ENCODE measurements around the gene CNOT2.

CNOT2 gene

DNA sequence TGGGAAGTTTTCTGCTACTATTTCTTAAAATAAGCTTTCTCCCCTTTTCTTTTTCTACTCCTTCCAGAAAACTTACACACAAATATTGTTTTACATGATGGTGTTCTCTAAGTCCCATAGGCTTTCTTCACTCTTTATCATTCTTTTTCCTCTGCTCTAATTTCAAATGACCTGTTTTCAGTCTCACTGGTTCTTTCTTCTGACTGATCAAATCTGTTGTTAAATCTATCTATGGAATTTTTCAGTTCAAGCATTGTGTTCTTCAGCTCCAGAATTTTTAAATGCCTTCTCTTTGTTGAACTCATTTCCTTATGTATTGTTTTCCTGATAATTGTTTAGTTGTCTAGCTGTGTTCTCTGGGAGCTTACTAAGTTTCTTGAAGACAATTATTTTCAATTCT, 29.5 kb upstream of the CNOT2 start:
- H3K4me2 ChIP-seq (ENCODE audit: low read length): no peak overlapping the region
- H3K79me2 ChIP-seq (ENCODE audit: control insufficient read depth, insufficient read depth, low read length, poor library complexity): no peaks in the 10 kb centered on the region
- H4K91ac ChIP-seq (ENCODE audit: low read depth, low read length): no peak overlapping the region
- no peaks in the 10 kb centered on the region for H3K4me1 ChIP-seq (ENCODE audit: control insufficient read depth in 1 of 2, insufficient read depth in 2 of 2, low read length in 2 of 2)
- H3K27me3 ChIP-seq (ENCODE audit: insufficient read depth, low read length): no peaks in the 10 kb centered on the region
- no peak overlapping the region for H2BK12ac ChIP-seq (ENCODE audit: low read length)
- no peak overlapping the region for H3K4ac ChIP-seq (ENCODE audit: low read depth, low read length)
- H3K9me3 ChIP-seq (ENCODE audit: insufficient read depth, low read depth, low read length): peaks cover 5% of the 10 kb centered on the region
- H3K79me1 ChIP-seq (ENCODE audit: low read length): no peaks in the 10 kb centered on the region
- H3K9ac ChIP-seq (ENCODE audit: low read length): no peak overlapping the region
- no peak overlapping the region for H4K8ac ChIP-seq (ENCODE audit: low read depth, low read length)
- no peak overlapping the region for H2AFZ ChIP-seq (ENCODE audit: insufficient read depth, low read length, poor library complexity)
- no peak overlapping the region for H2AK5ac ChIP-seq (ENCODE audit: low read length)
- H2BK5ac ChIP-seq (ENCODE audit: low read depth, low read length, poor library complexity): no peak overlapping the region
- no peak overlapping the region for H3K14ac ChIP-seq (ENCODE audit: low read length)
- no peak overlapping the region for H3K23ac ChIP-seq (ENCODE audit: low read length)
- no peak overlapping the region for H3K27ac ChIP-seq (ENCODE audit: low read depth, low read length)
- DNase-seq: no peak
- no peak overlapping the region for H4K12ac ChIP-seq (ENCODE audit: low read depth, low read length)
- H3K4me3 ChIP-seq (ENCODE audit: low read depth, low read length): no peak overlapping the region
- H2BK120ac ChIP-seq (ENCODE audit: insufficient read depth, low read length, poor library complexity): no peak overlapping the region
- H3K36me3 ChIP-seq (ENCODE audit: control insufficient read depth in 1 of 2, insufficient read depth in 2 of 2, low read length in 2 of 2): no peaks in the 10 kb centered on the region
- H3K18ac ChIP-seq (ENCODE audit: low read length): no peak overlapping the region

DNA sequence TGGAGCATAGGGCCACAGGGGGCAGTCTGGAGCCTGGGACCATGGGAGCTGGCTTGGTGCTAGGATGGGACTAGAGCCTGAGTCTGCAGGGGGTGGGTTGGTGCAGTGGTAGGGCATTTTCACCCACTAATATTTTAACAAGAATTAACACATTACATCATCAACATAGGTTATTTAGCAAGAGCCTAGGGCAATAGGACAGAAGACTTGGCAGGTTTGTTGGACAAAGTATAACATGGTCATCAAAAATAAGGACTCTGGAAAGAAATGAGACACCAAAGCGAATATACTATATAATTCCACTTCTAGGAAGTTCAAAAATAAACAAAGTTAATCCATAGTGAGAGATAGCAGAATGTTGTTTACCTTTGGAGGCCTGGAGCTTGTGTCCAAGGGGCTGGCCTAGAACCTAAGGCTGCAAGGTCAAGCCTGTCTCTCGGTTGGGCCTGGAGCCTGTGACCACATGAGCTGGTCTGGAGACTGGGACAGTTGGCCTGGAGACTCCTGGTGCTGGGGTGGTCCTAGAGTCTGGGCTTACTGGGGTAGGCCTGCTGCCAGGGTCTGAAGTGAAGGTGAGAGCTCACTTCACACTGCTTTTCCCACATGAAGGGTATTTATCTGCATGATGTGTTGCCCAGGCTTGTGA, 28.1 kb upstream of the CNOT2 start:
- H3K23ac ChIP-seq (ENCODE audit: low read length): no peak overlapping the region
- H4K12ac ChIP-seq (ENCODE audit: low read depth, low read length): no peak overlapping the region
- no peak overlapping the region for H3K27ac ChIP-seq (ENCODE audit: low read depth, low read length)
- no peak overlapping the region for H3K9ac ChIP-seq (ENCODE audit: low read length)
- no peaks in the 10 kb centered on the region for H3K36me3 ChIP-seq (ENCODE audit: control insufficient read depth in 1 of 2, insufficient read depth in 2 of 2, low read length in 2 of 2)
- no peak overlapping the region for H2BK5ac ChIP-seq (ENCODE audit: low read depth, low read length, poor library complexity)
- no peaks in the 10 kb centered on the region for H3K4me1 ChIP-seq (ENCODE audit: control insufficient read depth in 1 of 2, insufficient read depth in 2 of 2, low read length in 2 of 2)
- no peak overlapping the region for H3K14ac ChIP-seq (ENCODE audit: low read length)
- H3K9me3 ChIP-seq (ENCODE audit: insufficient read depth, low read depth, low read length): peaks cover 5% of the 10 kb centered on the region
- H3K79me1 ChIP-seq (ENCODE audit: low read length): no peaks in the 10 kb centered on the region
- H3K4ac ChIP-seq (ENCODE audit: low read depth, low read length): no peak overlapping the region
- H3K27me3 ChIP-seq (ENCODE audit: insufficient read depth, low read length): no peaks in the 10 kb centered on the region
- H2BK12ac ChIP-seq (ENCODE audit: low read length): no peak overlapping the region
- H2BK120ac ChIP-seq (ENCODE audit: insufficient read depth, low read length, poor library complexity): no peak overlapping the region
- H3K4me3 ChIP-seq (ENCODE audit: low read depth, low read length): no peak overlapping the region
- H4K91ac ChIP-seq (ENCODE audit: low read depth, low read length): no peak overlapping the region
- DNase-seq: no peak
- no peak overlapping the region for H3K4me2 ChIP-seq (ENCODE audit: low read length)
- H2AFZ ChIP-seq (ENCODE audit: insufficient read depth, low read length, poor library complexity): no peak overlapping the region
- H3K18ac ChIP-seq (ENCODE audit: low read length): no peak overlapping the region
- WGBS (ENCODE audit: extremely low coverage, insufficient coverage, insufficient read length): no CpG with 5 or more reads among the region's 2 CpGs
- H3K79me2 ChIP-seq (ENCODE audit: control insufficient read depth, insufficient read depth, low read length, poor library complexity): no peaks in the 10 kb centered on the region
- no peak overlapping the region for H4K8ac ChIP-seq (ENCODE audit: low read depth, low read length)
- no peak overlapping the region for H2AK5ac ChIP-seq (ENCODE audit: low read length)

DNA sequence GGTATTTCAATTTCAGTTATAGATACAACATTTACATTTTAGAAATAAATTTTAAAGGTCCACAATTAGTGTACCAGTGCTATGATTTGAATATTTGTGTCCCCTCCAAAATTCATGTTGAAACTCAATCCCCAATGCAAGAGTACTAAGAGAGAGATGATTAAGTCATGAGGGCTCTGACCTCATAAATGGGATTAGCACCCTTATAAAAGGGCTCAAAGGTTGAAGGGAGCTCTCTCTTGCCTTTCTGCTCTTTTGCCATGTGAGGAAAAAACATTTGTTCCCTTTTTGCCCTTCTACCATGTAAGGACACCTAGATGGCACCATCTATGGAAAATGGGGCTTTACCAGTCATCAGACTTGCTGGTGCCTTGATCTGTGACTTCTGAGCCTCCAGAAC, 25.8 kb upstream of the CNOT2 start:
- Histone ChIP-seq H4K12ac (ENCODE audit: low read depth, low read length) (no peak overlapping the region), H3K14ac (ENCODE audit: low read length) (no peak overlapping the region), H2AK5ac (ENCODE audit: low read length) (no peak overlapping the region), H2BK5ac (ENCODE audit: low read depth, low read length, poor library complexity) (no peak overlapping the region), H3K27me3 (ENCODE audit: insufficient read depth, low read length) (no peaks in the 10 kb centered on the region), H3K27ac (ENCODE audit: low read depth, low read length) (no peak overlapping the region), H2AFZ (ENCODE audit: insufficient read depth, low read length, poor library complexity) (no peak overlapping the region), H4K91ac (ENCODE audit: low read depth, low read length) (no peak overlapping the region), H3K4me3 (ENCODE audit: low read depth, low read length) (no peak overlapping the region), H3K9ac (ENCODE audit: low read length) (no peak overlapping the region), H3K4me2 (ENCODE audit: low read length) (no peak overlapping the region), H3K36me3 (ENCODE audit: control insufficient read depth in 1 of 2, insufficient read depth in 2 of 2, low read length in 2 of 2) (no peaks in the 10 kb centered on the region), H3K79me2 (ENCODE audit: control insufficient read depth, insufficient read depth, low read length, poor library complexity) (no peaks in the 10 kb centered on the region), H3K18ac (ENCODE audit: low read length) (no peak overlapping the region), H3K79me1 (ENCODE audit: low read length) (no peaks in the 10 kb centered on the region), H3K9me3 (ENCODE audit: insufficient read depth, low read depth, low read length) (peaks cover 5% of the 10 kb centered on the region), H4K8ac (ENCODE audit: low read depth, low read length) (no peak overlapping the region), H2BK120ac (ENCODE audit: insufficient read depth, low read length, poor library complexity) (no peak overlapping the region), H2BK12ac (ENCODE audit: low read length) (no peak overlapping the region), H3K4ac (ENCODE audit: low read depth, low read length) (no peak overlapping the region), H3K4me1 (ENCODE audit: control insufficient read depth in 1 of 2, insufficient read depth in 2 of 2, low read length in 2 of 2) (no peaks in the 10 kb centered on the region), H3K23ac (ENCODE audit: low read length) (no peak overlapping the region)
- DNase-seq: no peak

DNA sequence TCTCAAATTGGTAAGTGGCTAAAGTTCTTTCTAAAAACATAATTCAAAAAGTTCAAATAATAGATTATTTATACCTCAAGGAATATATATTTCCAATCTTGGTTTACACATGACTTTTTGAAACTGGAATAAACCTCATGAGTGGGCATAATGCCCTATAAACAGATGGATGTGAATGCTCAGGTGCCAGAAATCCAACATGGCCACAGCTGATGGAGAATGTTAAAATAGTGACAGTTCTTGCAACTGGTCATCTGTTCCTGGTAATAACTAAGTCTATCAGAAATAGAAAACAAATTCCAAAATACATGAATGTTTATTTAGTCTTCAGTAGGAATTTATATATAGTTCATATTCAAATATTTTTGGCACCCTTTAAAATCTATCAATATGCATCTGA, 21.6 kb upstream of the CNOT2 start:
- Histone ChIP-seq H2AFZ (ENCODE audit: insufficient read depth, low read length, poor library complexity) (no peak overlapping the region), H4K8ac (ENCODE audit: low read depth, low read length) (no peak overlapping the region)

More for the DNA sequence above, 21.6 kb upstream of the CNOT2 start:
- no peak overlapping the region for H3K4ac ChIP-seq (ENCODE audit: low read depth, low read length)
- H3K18ac ChIP-seq (ENCODE audit: low read length): no peak overlapping the region
- H2BK5ac ChIP-seq (ENCODE audit: low read depth, low read length, poor library complexity): no peak overlapping the region
- H3K79me2 ChIP-seq (ENCODE audit: control insufficient read depth, insufficient read depth, low read length, poor library complexity): no peaks in the 10 kb centered on the region
- H3K14ac ChIP-seq (ENCODE audit: low read length): no peak overlapping the region
- H3K4me1 ChIP-seq (ENCODE audit: control insufficient read depth in 1 of 2, insufficient read depth in 2 of 2, low read length in 2 of 2): no peaks in the 10 kb centered on the region
- no peak for DNase-seq
- H3K4me3 ChIP-seq (ENCODE audit: low read depth, low read length): no peak overlapping the region
- no peak overlapping the region for H2BK12ac ChIP-seq (ENCODE audit: low read length)
- no peaks in the 10 kb centered on the region for H3K79me1 ChIP-seq (ENCODE audit: low read length)
- no peaks in the 10 kb centered on the region for H3K36me3 ChIP-seq (ENCODE audit: control insufficient read depth in 1 of 2, insufficient read depth in 2 of 2, low read length in 2 of 2)
- H3K4me2 ChIP-seq (ENCODE audit: low read length): no peak overlapping the region
- no peak overlapping the region for H4K91ac ChIP-seq (ENCODE audit: low read depth, low read length)
- no peaks in the 10 kb centered on the region for H3K9me3 ChIP-seq (ENCODE audit: insufficient read depth, low read depth, low read length)
- no peak overlapping the region for H3K27ac ChIP-seq (ENCODE audit: low read depth, low read length)
- H3K9ac ChIP-seq (ENCODE audit: low read length): no peak overlapping the region
- no peaks in the 10 kb centered on the region for H3K27me3 ChIP-seq (ENCODE audit: insufficient read depth, low read length)
- no peak overlapping the region for H3K23ac ChIP-seq (ENCODE audit: low read length)
- H4K12ac ChIP-seq (ENCODE audit: low read depth, low read length): no peak overlapping the region
- H2AK5ac ChIP-seq (ENCODE audit: low read length): no peak overlapping the region
- no peak overlapping the region for H2BK120ac ChIP-seq (ENCODE audit: insufficient read depth, low read length, poor library complexity)
